Smooth muscle cell (in vitro differentiated cells): Measurements from ENCODE around the gene PIGM. TPM values are rescaled to one million over a fixed set of nuclear protein-coding genes. Genes with fewer than 3 reads are reported as not detected.

Source experiments
- DNase-seq: peaks from one replicate; lab custom pipeline; 2025; ENCODE audit not compliant: unreplicated experiment; lab: John Stamatoyannopoulos, UW
- H2AFZ ChIP-seq: fragments of 200-600 bp; sonication (generic); 2 replicates; pipeline ENCODE4 v1.6.0; 2016; ENCODE audit warnings: antibody characterized with exemption, low read depth, mild to moderate bottlenecking
- H3F3A ChIP-seq: fragments of 200-600 bp; sonication (generic); 2 replicates; pipeline ENCODE4 v1.6.0; 2017; ENCODE audit warnings: antibody characterized with exemption, low read depth
- H3K27ac ChIP-seq: fragments of 200-600 bp; sonication (generic); 2 replicates; pipeline ENCODE4 v1.5.1; 2016; ENCODE audit warnings: low read depth, mild to moderate bottlenecking
- H3K27me3 ChIP-seq: fragments of 200-600 bp; sonication (generic); 2 replicates; pipeline ENCODE4 v1.6.1; 2016; ENCODE audit warnings: low read depth, mild to moderate bottlenecking
- H3K36me3 ChIP-seq: fragments of 200-600 bp; sonication (generic); 2 replicates; pipeline ENCODE4 v1.5.1; 2016; ENCODE audit warnings: low read depth
- H3K4me1 ChIP-seq: fragments of 200-600 bp; sonication (generic); 2 replicates; pipeline ENCODE4 v1.5.1; 2016; ENCODE audit warnings: low read depth
- H3K4me2 ChIP-seq: fragments of 200-600 bp; sonication (generic); 2 replicates; pipeline ENCODE4 v1.6.0; 2016; ENCODE audit warnings: mild to moderate bottlenecking
- H3K4me3 ChIP-seq: fragments of 200-600 bp; sonication (generic); 2 replicates; pipeline ENCODE4 v1.5.1; 2016; ENCODE audit warnings: mild to moderate bottlenecking
- H3K79me2 ChIP-seq: fragments of 200-600 bp; sonication (generic); 2 replicates; pipeline ENCODE4 v1.6.0; 2016; ENCODE audit warnings: low read depth, mild to moderate bottlenecking
- H3K9ac ChIP-seq: fragments of 200-600 bp; sonication (generic); 2 replicates; pipeline ENCODE4 v1.6.0; 2016; ENCODE audit warnings: low read depth
- H3K9me3 ChIP-seq: fragments of 200-600 bp; sonication (generic); replicated peaks from 2 replicates; pipeline ENCODE4 v1.5.1; 2016; ENCODE audit warnings: low read depth
- H4K20me1 ChIP-seq: fragments of 200-600 bp; sonication (generic); 2 replicates; pipeline ENCODE4 v1.6.0; 2016; ENCODE audit warnings: low read depth
- CTCF ChIP-seq: fragments of 200-600 bp; sonication (generic); IDR thresholded peaks from 2 replicates; pipeline ENCODE4 v1.5.1; 2017; ENCODE audit warnings: borderline replicate concordance, mild to moderate bottlenecking, antibody characterized with exemption; ENCODE audit not compliant: insufficient read depth, poor library complexity, severe bottlenecking
- WGBS: methylation state at CpG from one replicate; pipeline ENCODE4 v1.1.7; 2016; ENCODE audit warnings: low lambda C conversion rate; 5-methylcytosine and 5-hydroxymethylcytosine counted together
- polyA plus RNA-seq: library from polyadenylated mRNA; unstranded; fragments of >200 nt; fragmentation: Nextera tagmentation; extraction: Ambion mirVana; gene quantifications from 2 replicates; pipeline ENCODE4 v1.2.1, GENCODE V29; 2016
- total RNA-seq: library from RNA; depleted of rRNA; stranded (reverse); fragments of >200 nt; gene quantifications from 2 replicates; pipeline ENCODE4 v1.2.3, GENCODE V29; 2014

The PIGM gene
- total and polyA plus RNA-seq, 2 experiments from 2014 or later, result 3.0 to 5.2 TPM

GRCh38 chr1:160062230-160062532 is 30.4 kb upstream of the PIGM start:
- H3K36me3 ChIP-seq, result no peaks in the 10 kb centered on the region
- H4K20me1 ChIP-seq, result no peaks in the 10 kb centered on the region
- TF ChIP-seq CTCF, result no peak
- DNase-seq, result no peak
- no peaks in the 10 kb centered on the region for H3K9me3 ChIP-seq
- H3K27ac ChIP-seq, result no peak overlapping the region
- H3K4me2 ChIP-seq, result no peak overlapping the region
- H3K4me1 ChIP-seq, result peaks cover 9% of the 10 kb centered on the region
- no peak overlapping the region for H2AFZ ChIP-seq
- no peak overlapping the region for H3K9ac ChIP-seq
- peaks cover 43% of the 10 kb centered on the region for H3K27me3 ChIP-seq
- H3F3A ChIP-seq, result no peaks in the 10 kb centered on the region
- WGBS, result 92% methylated on average over 5 of the region's 6 CpGs
- no peaks in the 10 kb centered on the region for H3K79me2 ChIP-seq
- H3K4me3 ChIP-seq, result no peak overlapping the region

GRCh38 chr1:160061369-160062229 is 29.8 kb upstream of the PIGM start:
- Histone ChIP-seq H3K4me1 (peaks cover 5% of the 10 kb centered on the region), H3K9ac (no peak overlapping the region), H3K27ac (no peak overlapping the region), H3K36me3 (no peaks in the 10 kb centered on the region), H2AFZ (no peak overlapping the region), H3K27me3 (peaks cover 43% of the 10 kb centered on the region), H3K4me3 (no peak overlapping the region), H4K20me1 (no peaks in the 10 kb centered on the region), H3F3A (no peaks in the 10 kb centered on the region), H3K9me3 (no peaks in the 10 kb centered on the region), H3K79me2 (no peaks in the 10 kb centered on the region), H3K4me2 (no peak overlapping the region)
- DNase-seq, result no peak
- whole genome bisulfite sequencing, result 70% methylated on average over 13 of the region's 15 CpGs
- no peak for TF ChIP-seq CTCF

GRCh38 chr1:160058087-160058486 is 26.3 kb upstream of the PIGM start:
- Histone ChIP-seq H3K9me3 (no peaks in the 10 kb centered on the region), H3K36me3 (no peaks in the 10 kb centered on the region), H3K4me1 (peaks cover 5% of the 10 kb centered on the region), H3K27ac (no peak overlapping the region), H3K9ac (no peak overlapping the region), H2AFZ (no peak overlapping the region), H3K79me2 (no peaks in the 10 kb centered on the region), H3F3A (no peaks in the 10 kb centered on the region), H3K27me3 (peaks cover 30% of the 10 kb centered on the region), H3K4me3 (no peak overlapping the region), H4K20me1 (no peaks in the 10 kb centered on the region), H3K4me2 (no peak overlapping the region)
- no peak for TF ChIP-seq CTCF
- no peak for DNase-seq
- 42% methylated on average over 2 of the region's 2 CpGs for WGBS
